22Rv1 (cell line): Measurements from ENCODE around the gene CLCN2.

Source experiments
- ZFX ChIP-seq: fragments of 450-650 bp; IDR thresholded peaks from 2 replicates; pipeline ENCODE4 v1.6.1; 2017; ENCODE audit warnings: antibody characterized with exemption, borderline replicate concordance
- TF ChIP-seq, protein P1 (sequence below): fragments of 450-650 bp; IDR thresholded peaks from 2 replicates; pipeline ENCODE4 v1.5.1; 2017; ENCODE audit warnings: mild to moderate bottlenecking

DNA sequence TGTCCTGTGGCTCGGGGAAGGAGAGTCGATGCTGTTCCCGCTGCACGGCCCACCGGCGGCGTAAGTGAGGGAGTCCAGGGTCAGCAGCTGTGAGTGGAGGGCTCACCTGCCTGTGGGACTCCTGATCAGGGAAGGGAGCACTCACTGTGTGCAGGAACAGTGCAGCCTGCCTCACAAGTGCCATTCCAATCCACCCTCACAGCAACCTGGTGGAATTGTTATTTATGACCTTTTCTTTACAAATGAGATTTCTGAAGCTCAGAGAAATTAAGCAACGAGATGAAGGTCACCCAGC is 27.5 kb upstream of the CLCN2 start:
- TF ChIP-seq, protein P1, sequence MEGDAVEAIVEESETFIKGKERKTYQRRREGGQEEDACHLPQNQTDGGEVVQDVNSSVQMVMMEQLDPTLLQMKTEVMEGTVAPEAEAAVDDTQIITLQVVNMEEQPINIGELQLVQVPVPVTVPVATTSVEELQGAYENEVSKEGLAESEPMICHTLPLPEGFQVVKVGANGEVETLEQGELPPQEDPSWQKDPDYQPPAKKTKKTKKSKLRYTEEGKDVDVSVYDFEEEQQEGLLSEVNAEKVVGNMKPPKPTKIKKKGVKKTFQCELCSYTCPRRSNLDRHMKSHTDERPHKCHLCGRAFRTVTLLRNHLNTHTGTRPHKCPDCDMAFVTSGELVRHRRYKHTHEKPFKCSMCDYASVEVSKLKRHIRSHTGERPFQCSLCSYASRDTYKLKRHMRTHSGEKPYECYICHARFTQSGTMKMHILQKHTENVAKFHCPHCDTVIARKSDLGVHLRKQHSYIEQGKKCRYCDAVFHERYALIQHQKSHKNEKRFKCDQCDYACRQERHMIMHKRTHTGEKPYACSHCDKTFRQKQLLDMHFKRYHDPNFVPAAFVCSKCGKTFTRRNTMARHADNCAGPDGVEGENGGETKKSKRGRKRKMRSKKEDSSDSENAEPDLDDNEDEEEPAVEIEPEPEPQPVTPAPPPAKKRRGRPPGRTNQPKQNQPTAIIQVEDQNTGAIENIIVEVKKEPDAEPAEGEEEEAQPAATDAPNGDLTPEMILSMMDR = no peak
- TF ChIP-seq ZFX = no peak
